ENCODE data around the gene ZNF423. TPM values are rescaled to one million over a fixed set of nuclear protein-coding genes. Genes with fewer than 3 reads are reported as not detected.

Gene ZNF423
- total and polyA plus RNA-seq, 7 donors: 2.3 to 30.7 (median 14.4) TPM

- Histone ChIP-seq H3K4me3 (no peak overlapping the region), H3K36me3 (ENCODE audit: insufficient read depth in 1 of 2, low read depth in 1 of 2) (no peaks in the 10 kb centered on the region), H3K27ac (no peak overlapping the region), H3K27me3 (ENCODE audit: insufficient read depth in 3 of 3, low read length in 2 of 3) (peaks cover 0 to 2% (median 0%) of the 10 kb centered on the region in 3 donors), H3K4me1 (no peaks in the 10 kb centered on the region), H3K9me3 (no peaks in the 10 kb centered on the region)
- no peak for ATAC-seq
- no peak for TF ChIP-seq CTCF (IDR thresholded peaks at IDR 0.05)
- 59 to 67% (median 63%) methylated on average over 4 of the region's 4 CpGs for WGBS, 3 donors
- intact Hi-C loops (cut with DNase I): no loop called here
- peak in 1 of 2 donors; percentile 3 for DNase-seq
These were observed 403.8 kb downstream of the ZNF423 start for GRCh38 chr16:49452108-49452507.

- 95 to 96% (median 95%) methylated on average over 2 of the region's 2 CpGs for WGBS, 3 donors
These were observed 409.1 kb downstream of the ZNF423 start for GRCh38 chr16:49446805-49447204.

DNA sequence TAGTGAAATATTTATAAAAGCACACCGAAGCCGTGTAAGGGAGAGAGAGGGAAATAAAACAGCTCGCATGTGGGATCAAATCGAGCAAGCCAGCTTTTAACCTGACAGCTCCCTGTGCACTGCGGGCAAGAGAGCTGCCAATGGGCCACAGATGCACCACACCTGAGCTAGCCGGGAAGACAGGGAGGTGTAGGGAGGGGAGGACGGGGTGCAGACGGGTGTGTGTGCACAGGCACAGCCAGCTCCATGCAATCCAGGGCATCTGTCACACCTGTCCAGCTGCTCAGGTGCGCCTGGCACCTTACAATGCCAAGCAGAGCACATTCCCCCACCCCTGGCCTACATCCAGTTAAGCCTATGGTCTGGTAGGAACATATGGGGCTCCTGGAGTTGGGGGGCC, 412.3 kb downstream of the ZNF423 start:
- Histone ChIP-seq H3K36me3 (ENCODE audit: insufficient read depth in 1 of 2, low read depth in 1 of 2) (no peaks in the 10 kb centered on the region), H3K27ac (no peak overlapping the region), H3K4me3 (no peak overlapping the region), H3K4me1 (no peaks in the 10 kb centered on the region), H3K9me3 (no peaks in the 10 kb centered on the region), H3K27me3 (ENCODE audit: insufficient read depth in 3 of 3, low read length in 2 of 3) (peaks cover 0 to 4% (median 0%) of the 10 kb centered on the region in 3 donors)
- 89 to 94% (median 91%) methylated on average over 9 of the region's 9 CpGs for WGBS, 3 donors
- TF ChIP-seq CTCF (IDR thresholded peaks at IDR 0.05): no peak
- DNase-seq (no peak), ATAC-seq (no peak)
- intact Hi-C loops (cut with DNase I): no loop called here

More at GRCh38 chr16:49446805-49447204, 409.1 kb downstream of the ZNF423 start:
- Histone ChIP-seq H3K4me1 (no peaks in the 10 kb centered on the region), H3K27ac (no peak overlapping the region), H3K27me3 (ENCODE audit: insufficient read depth in 3 of 3, low read length in 2 of 3) (no peaks in the 10 kb centered on the region), H3K9me3 (no peaks in the 10 kb centered on the region), H3K36me3 (ENCODE audit: insufficient read depth in 1 of 2, low read depth in 1 of 2) (no peaks in the 10 kb centered on the region), H3K4me3 (no peak overlapping the region)
- DNase-seq (no peak), ATAC-seq (no peak)
- no peak for TF ChIP-seq CTCF (IDR thresholded peaks at IDR 0.05)
- intact Hi-C loops (cut with DNase I): no loop called here

DNA sequence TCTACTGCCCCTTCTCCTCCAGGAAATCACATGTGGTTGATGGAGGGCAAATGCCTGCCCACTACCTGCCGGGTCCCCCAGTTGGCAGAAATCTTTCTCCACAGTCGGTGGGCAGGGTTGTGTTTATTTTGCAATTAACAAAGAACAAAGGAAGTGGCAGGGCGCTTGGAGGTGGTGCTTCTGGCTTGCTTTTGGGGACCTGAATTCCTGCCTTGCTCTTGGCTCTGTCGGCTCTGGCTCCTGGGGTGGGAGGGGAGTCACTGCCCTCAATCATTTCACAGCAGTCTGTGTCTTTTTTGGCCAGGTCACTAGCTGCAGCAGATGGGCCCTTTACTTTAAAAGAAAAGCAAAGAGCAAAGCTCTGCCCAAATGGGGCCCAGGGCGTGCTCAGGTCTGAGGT, 413.1 kb downstream of the ZNF423 start:
- WGBS, 3 donors: 64 to 68% (median 65%) methylated on average over 5 of the region's 5 CpGs
- DNase-seq (no peak), ATAC-seq (no peak)
- H3K9me3 ChIP-seq: no peaks in the 10 kb centered on the region
- no peaks in the 10 kb centered on the region for H3K4me1 ChIP-seq
- H3K27me3 ChIP-seq (ENCODE audit: insufficient read depth in 3 of 3, low read length in 2 of 3): peaks cover 0 to 4% (median 0%) of the 10 kb centered on the region in 3 donors
- TF ChIP-seq CTCF (IDR thresholded peaks at IDR 0.05): no peak
- H3K27ac ChIP-seq: no peak overlapping the region
- intact Hi-C loops (cut with DNase I): no loop called here
- H3K36me3 ChIP-seq (ENCODE audit: insufficient read depth in 1 of 2, low read depth in 1 of 2): no peaks in the 10 kb centered on the region
- no peak overlapping the region for H3K4me3 ChIP-seq

GRCh38 chr16:49441366-49441780, 414.5 kb downstream of the ZNF423 start:
- intact Hi-C loops (cut with DNase I): no loop called here
- Histone ChIP-seq H3K9me3 (no peaks in the 10 kb centered on the region), H3K27ac (peak overlapping the region; percentile 9), H3K36me3 (ENCODE audit: insufficient read depth in 1 of 2, low read depth in 1 of 2) (no peaks in the 10 kb centered on the region), H3K4me1 (no peaks in the 10 kb centered on the region), H3K4me3 (no peak overlapping the region), H3K27me3 (ENCODE audit: insufficient read depth in 3 of 3, low read length in 2 of 3) (peaks cover 0 to 4% (median 0%) of the 10 kb centered on the region in 3 donors)
- DNase-seq (peak in 1 of 2 donors; percentile 39), ATAC-seq (peak in 3 of 4 donors; percentile 23 to 38 (median 38))
- TF ChIP-seq CTCF (IDR thresholded peaks at IDR 0.05): no peak
- 41 to 45% (median 41%) methylated on average over 18 of the region's 18 CpGs for WGBS, 3 donors

Data from psoas muscle (tissue), 8 donors.